GM23338 (cell line): Measurements from ENCODE around the gene RAI14. TPM values are rescaled to one million over a fixed set of nuclear protein-coding genes. Genes with fewer than 3 reads are reported as not detected.

Experiments used
- ATAC-seq: fragments of 200-7000 bp; cut with Tn5 transposase; 3 replicates; pipeline ENCODE4 v1.9.1; 2020
- DNase-seq: peaks from one replicate; pipeline ENCODE4 v3.0.0-alpha.2; 2015; ENCODE audit warnings: low spot score
- H2AFZ ChIP-seq: fragments of 200-600 bp; sonication (generic); 2 replicates; pipeline ENCODE4 v1.8.0; 2016; ENCODE audit warnings: antibody characterized with exemption, mild to moderate bottlenecking, moderate library complexity
- H3F3A ChIP-seq: fragments of 200-600 bp; sonication (generic); replicated peaks from 2 replicates; pipeline ENCODE4 v1.8.0; 2017; ENCODE audit warnings: antibody characterized with exemption, mixed run types, low read depth
- H3K27ac ChIP-seq: fragments of 200-600 bp; sonication (generic); 2 replicates; pipeline ENCODE4 v1.6.1; 2016; ENCODE audit warnings: low read depth
- H3K27me3 ChIP-seq: fragments of 200-600 bp; sonication (generic); 2 replicates; pipeline ENCODE4 v1.8.0; 2016; ENCODE audit warnings: mild to moderate bottlenecking, mixed run types, moderate library complexity; ENCODE audit not compliant: insufficient read depth
- H3K36me3 ChIP-seq: fragments of 200-600 bp; sonication (generic); 2 replicates; pipeline ENCODE4 v1.8.0; 2016; ENCODE audit warnings: mild to moderate bottlenecking; ENCODE audit not compliant: insufficient read depth
- H3K4me1 ChIP-seq: fragments of 200-600 bp; sonication (generic); 2 replicates; pipeline ENCODE4 v1.8.0; 2016; ENCODE audit warnings: mild to moderate bottlenecking, moderate library complexity; ENCODE audit not compliant: insufficient read depth
- H3K4me2 ChIP-seq: fragments of 200-600 bp; sonication (generic); 2 replicates; pipeline ENCODE4 v1.7.1; 2017; ENCODE audit warnings: mixed run types
- H3K4me3 ChIP-seq: fragments of 200-600 bp; sonication (generic); 2 replicates; pipeline ENCODE4 v1.6.1; 2016; ENCODE audit warnings: mixed run types
- H3K79me2 ChIP-seq: fragments of 200-600 bp; sonication (generic); replicated peaks from 2 replicates; pipeline ENCODE4 v1.8.0; 2017; ENCODE audit warnings: mild to moderate bottlenecking; ENCODE audit not compliant: insufficient read depth
- H3K9me2 ChIP-seq: fragments of 200-600 bp; sonication (generic); 2 replicates; pipeline ENCODE4 v1.8.0; 2017; ENCODE audit not compliant: insufficient read depth
- H4K20me1 ChIP-seq: fragments of 200-600 bp; sonication (generic); replicated peaks from 2 replicates; pipeline ENCODE4 v1.8.0; 2017; ENCODE audit warnings: mild to moderate bottlenecking; ENCODE audit not compliant: insufficient read depth
- H3K27ac Mint-ChIP-seq: 2 replicates; pipeline ENCODE4 v1.8.0; 2020; ENCODE audit warnings: inconsistent platforms, mild to moderate bottlenecking, moderate library complexity, mixed read lengths
- H3K27me3 Mint-ChIP-seq: 3 replicates; pipeline ENCODE4 v1.8.0; 2022; ENCODE audit warnings: low read depth, mild to moderate bottlenecking, moderate library complexity, mixed read lengths, inconsistent platforms; ENCODE audit not compliant: insufficient read depth, poor library complexity
- H3K36me3 Mint-ChIP-seq: 3 replicates; pipeline ENCODE4 v1.8.0; 2021; ENCODE audit warnings: low read depth, mild to moderate bottlenecking, inconsistent platforms, moderate library complexity, mixed read lengths
- H3K4me1 Mint-ChIP-seq: 3 replicates; pipeline ENCODE4 v1.8.0; 2020; ENCODE audit warnings: mild to moderate bottlenecking, inconsistent platforms, mixed read lengths
- H3K4me3 Mint-ChIP-seq: 3 replicates; pipeline ENCODE4 v1.8.0; 2021; ENCODE audit warnings: moderate library complexity, mild to moderate bottlenecking, inconsistent platforms, mixed read lengths
- H3K9me3 Mint-ChIP-seq: 3 replicates; pipeline ENCODE4 v1.8.0; 2020; ENCODE audit warnings: moderate library complexity, mild to moderate bottlenecking, inconsistent platforms, mixed read lengths
- CREB1 ChIP-seq: fragments of 250-450 bp; sonication (Bioruptor Pico); IDR thresholded peaks from 2 replicates; pipeline ENCODE4 v1.5.0; 2020; ENCODE audit warnings: low read depth, mild to moderate bottlenecking, moderate library complexity
- EZH2 ChIP-seq: fragments of 200-600 bp; sonication (generic); IDR thresholded peaks from one replicate; pipeline ENCODE4 v1.8.0; 2017; ENCODE audit warnings: antibody characterized with exemption, mild to moderate bottlenecking, low read depth; ENCODE audit not compliant: unreplicated experiment
- EZH2phosphoT487 ChIP-seq: fragments of 200-600 bp; sonication (generic); IDR thresholded peaks from one replicate; pipeline ENCODE4 v1.8.1; 2018; ENCODE audit warnings: antibody characterized with exemption; ENCODE audit not compliant: unreplicated experiment
- JUNB ChIP-seq: IDR thresholded peaks from one replicate; pipeline ENCODE4 v1.6.1; 2016; ENCODE audit warnings: antibody characterized with exemption; ENCODE audit not compliant: unreplicated experiment
- NANOG ChIP-seq: IDR thresholded peaks from 2 replicates; pipeline ENCODE4 v1.6.1; 2016; ENCODE audit warnings: antibody characterized with exemption, borderline replicate concordance
- POLR2AphosphoS5 ChIP-seq: IDR thresholded peaks from 2 replicates; pipeline ENCODE4 v1.6.1; 2016; ENCODE audit warnings: antibody characterized with exemption, low read depth
- STAT1 ChIP-seq: IDR thresholded peaks from one replicate; pipeline ENCODE4 v1.6.1; 2016; ENCODE audit warnings: antibody characterized with exemption; ENCODE audit not compliant: unreplicated experiment
- ZNF114 ChIP-seq: fragments of 250-450 bp; sonication (Bioruptor Pico); IDR thresholded peaks from 2 replicates; pipeline ENCODE4 v1.5.0; 2020; ENCODE audit warnings: mild to moderate bottlenecking, moderate library complexity
- ZNF331 ChIP-seq: fragments of 250-450 bp; sonication (Bioruptor Pico); IDR thresholded peaks from 2 replicates; pipeline ENCODE4 v1.5.0; 2020; ENCODE audit warnings: low read depth, mild to moderate bottlenecking, moderate library complexity
- polyA plus RNA-seq: library from polyadenylated mRNA; unstranded; fragments of >200 nt; fragmentation: Nextera tagmentation; extraction: Ambion mirVana; gene quantifications from 2 replicates; pipeline ENCODE4 v1.2.1, GENCODE V29; 2016
- total RNA-seq: library from RNA; depleted of rRNA; stranded (reverse); fragments of >200 nt; shearing (Covaris generic); gene quantifications from 2 replicates; pipeline ENCODE4 v1.2.3, GENCODE V29; 2014
- TF ChIP-seq, protein P1 (sequence below): fragments of 250-450 bp; sonication (Bioruptor Pico); IDR thresholded peaks from 2 replicates; pipeline ENCODE4 v1.5.0; 2020; ENCODE audit warnings: mild to moderate bottlenecking, moderate library complexity
- TF ChIP-seq, protein P2 (sequence below): IDR thresholded peaks from 2 replicates; pipeline ENCODE4 v1.6.1; 2016; ENCODE audit warnings: antibody characterized with exemption
- TF ChIP-seq, protein P3 (sequence below), 2 experiments: fragments of 200-600 bp in 1 of 2; sonication (generic) in 1 of 2; conservative IDR thresholded peaks; 2 replicates each; pipeline versions ENCODE4 v1.5.1 to v1.6.1; 2016 to 2017; ENCODE audit warnings: antibody characterized with exemption in 2 of 2, low read depth in 2 of 2, mild to moderate bottlenecking in 2 of 2, moderate library complexity in 1 of 2
- TF ChIP-seq, protein P4 (sequence below): IDR thresholded peaks from one replicate; pipeline ENCODE4 v1.6.1; 2018; ENCODE audit warnings: antibody characterized with exemption; ENCODE audit not compliant: unreplicated experiment

The RAI14 gene
- total and polyA plus RNA-seq, 2 experiments from 2014 or later: 58.8 to 95.8 TPM

DNA sequence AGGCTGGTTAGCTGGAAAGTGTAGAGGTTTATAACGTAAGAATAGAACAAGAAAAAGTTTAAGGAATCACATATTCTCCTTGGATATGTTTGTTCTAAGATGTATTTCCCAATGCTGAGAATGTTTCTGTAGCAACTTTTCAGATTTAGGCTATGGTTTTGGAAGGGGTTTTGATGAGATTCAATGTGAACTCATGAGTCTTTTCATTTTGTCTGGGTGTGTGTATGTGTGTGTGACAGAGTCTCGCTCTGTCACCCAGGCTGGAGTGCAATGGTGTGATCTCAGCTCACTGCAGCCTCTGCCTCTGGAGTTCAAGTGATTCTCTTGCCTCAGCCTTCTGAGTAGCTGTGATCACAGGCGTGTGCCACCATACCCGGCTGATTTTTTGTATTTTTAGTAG, 38.6 kb downstream of the RAI14 start:
- DNase-seq (no peak), ATAC-seq (no peak)
- Histone ChIP-seq H3K27ac (peak overlapping the region; percentile 32; the same call in 1 of the 2 replicates), H3F3A (peaks cover 11% of the 10 kb centered on the region; the same call in 1 of the 2 replicates), H4K20me1 (peaks cover 13% of the 10 kb centered on the region), H3K4me1 (peaks cover 56% of the 10 kb centered on the region), H3K36me3 (0 out of 2 replicates have a peak, but pooled peaks cover 4% of the 10 kb centered on the region), H3K4me2 (no peak overlapping the region), H3K9me2 (no peaks in the 10 kb centered on the region), H3K79me2 (peaks cover 96% of the 10 kb centered on the region), H3K4me3 (no peak overlapping the region), H3K27me3 (no peaks in the 10 kb centered on the region), H2AFZ (no peak overlapping the region)
- Mint-ChIP-seq H3K36me3 (peaks cover 30% of the 10 kb centered on the region), H3K27ac (peak overlapping the region; percentile 45), H3K9me3 (no peaks in the 10 kb centered on the region), H3K4me3 (no peak overlapping the region), H3K4me1 (peaks cover 58% of the 10 kb centered on the region), H3K27me3 (peaks cover 8% of the 10 kb centered on the region)
- no peak for TF ChIP-seq ZNF331 (CRISPR knock-in tag)
- no peak for TF ChIP-seq CREB1 (CRISPR knock-in tag)
- TF ChIP-seq NANOG: no peak
- TF ChIP-seq STAT1: no peak
- no peak for TF ChIP-seq EZH2phosphoT487
- TF ChIP-seq, protein P1, sequence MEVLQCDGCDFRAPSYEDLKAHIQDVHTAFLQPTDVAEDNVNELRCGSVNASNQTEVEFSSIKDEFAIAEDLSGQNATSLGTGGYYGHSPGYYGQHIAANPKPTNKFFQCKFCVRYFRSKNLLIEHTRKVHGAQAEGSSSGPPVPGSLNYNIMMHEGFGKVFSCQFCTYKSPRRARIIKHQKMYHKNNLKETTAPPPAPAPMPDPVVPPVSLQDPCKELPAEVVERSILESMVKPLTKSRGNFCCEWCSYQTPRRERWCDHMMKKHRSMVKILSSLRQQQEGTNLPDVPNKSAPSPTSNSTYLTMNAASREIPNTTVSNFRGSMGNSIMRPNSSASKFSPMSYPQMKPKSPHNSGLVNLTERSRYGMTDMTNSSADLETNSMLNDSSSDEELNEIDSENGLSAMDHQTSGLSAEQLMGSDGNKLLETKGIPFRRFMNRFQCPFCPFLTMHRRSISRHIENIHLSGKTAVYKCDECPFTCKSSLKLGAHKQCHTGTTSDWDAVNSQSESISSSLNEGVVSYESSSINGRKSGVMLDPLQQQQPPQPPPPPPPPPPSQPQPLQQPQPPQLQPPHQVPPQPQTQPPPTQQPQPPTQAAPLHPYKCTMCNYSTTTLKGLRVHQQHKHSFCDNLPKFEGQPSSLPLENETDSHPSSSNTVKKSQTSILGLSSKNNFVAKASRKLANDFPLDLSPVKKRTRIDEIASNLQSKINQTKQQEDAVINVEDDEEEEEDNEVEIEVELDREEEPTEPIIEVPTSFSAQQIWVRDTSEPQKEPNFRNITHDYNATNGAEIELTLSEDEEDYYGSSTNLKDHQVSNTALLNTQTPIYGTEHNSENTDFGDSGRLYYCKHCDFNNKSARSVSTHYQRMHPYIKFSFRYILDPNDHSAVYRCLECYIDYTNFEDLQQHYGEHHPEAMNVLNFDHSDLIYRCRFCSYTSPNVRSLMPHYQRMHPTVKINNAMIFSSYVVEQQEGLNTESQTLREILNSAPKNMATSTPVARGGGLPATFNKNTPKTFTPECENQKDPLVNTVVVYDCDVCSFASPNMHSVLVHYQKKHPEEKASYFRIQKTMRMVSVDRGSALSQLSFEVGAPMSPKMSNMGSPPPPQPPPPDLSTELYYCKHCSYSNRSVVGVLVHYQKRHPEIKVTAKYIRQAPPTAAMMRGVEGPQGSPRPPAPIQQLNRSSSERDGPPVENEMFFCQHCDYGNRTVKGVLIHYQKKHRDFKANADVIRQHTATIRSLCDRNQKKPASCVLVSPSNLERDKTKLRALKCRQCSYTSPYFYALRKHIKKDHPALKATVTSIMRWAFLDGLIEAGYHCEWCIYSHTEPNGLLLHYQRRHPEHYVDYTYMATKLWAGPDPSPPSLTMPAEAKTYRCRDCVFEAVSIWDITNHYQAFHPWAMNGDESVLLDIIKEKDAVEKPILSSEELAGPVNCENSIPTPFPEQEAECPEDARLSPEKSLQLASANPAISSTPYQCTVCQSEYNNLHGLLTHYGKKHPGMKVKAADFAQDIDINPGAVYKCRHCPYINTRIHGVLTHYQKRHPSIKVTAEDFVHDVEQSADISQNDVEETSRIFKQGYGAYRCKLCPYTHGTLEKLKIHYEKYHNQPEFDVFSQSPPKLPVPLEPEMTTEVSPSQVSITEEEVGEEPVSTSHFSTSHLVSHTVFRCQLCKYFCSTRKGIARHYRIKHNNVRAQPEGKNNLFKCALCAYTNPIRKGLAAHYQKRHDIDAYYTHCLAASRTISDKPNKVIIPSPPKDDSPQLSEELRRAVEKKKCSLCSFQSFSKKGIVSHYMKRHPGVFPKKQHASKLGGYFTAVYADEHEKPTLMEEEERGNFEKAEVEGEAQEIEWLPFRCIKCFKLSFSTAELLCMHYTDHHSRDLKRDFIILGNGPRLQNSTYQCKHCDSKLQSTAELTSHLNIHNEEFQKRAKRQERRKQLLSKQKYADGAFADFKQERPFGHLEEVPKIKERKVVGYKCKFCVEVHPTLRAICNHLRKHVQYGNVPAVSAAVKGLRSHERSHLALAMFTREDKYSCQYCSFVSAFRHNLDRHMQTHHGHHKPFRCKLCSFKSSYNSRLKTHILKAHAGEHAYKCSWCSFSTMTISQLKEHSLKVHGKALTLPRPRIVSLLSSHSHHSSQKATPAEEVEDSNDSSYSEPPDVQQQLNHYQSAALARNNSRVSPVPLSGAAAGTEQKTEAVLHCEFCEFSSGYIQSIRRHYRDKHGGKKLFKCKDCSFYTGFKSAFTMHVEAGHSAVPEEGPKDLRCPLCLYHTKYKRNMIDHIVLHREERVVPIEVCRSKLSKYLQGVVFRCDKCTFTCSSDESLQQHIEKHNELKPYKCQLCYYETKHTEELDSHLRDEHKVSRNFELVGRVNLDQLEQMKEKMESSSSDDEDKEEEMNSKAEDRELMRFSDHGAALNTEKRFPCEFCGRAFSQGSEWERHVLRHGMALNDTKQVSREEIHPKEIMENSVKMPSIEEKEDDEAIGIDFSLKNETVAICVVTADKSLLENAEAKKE (CRISPR knock-in tag): no peak
- TF ChIP-seq EZH2: no peak
- TF ChIP-seq ZNF114 (CRISPR knock-in tag): no peak
- TF ChIP-seq, protein P2, sequence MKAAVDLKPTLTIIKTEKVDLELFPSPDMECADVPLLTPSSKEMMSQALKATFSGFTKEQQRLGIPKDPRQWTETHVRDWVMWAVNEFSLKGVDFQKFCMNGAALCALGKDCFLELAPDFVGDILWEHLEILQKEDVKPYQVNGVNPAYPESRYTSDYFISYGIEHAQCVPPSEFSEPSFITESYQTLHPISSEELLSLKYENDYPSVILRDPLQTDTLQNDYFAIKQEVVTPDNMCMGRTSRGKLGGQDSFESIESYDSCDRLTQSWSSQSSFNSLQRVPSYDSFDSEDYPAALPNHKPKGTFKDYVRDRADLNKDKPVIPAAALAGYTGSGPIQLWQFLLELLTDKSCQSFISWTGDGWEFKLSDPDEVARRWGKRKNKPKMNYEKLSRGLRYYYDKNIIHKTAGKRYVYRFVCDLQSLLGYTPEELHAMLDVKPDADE: no peak
- no peak for TF ChIP-seq POLR2AphosphoS5
- TF ChIP-seq, protein P3, sequence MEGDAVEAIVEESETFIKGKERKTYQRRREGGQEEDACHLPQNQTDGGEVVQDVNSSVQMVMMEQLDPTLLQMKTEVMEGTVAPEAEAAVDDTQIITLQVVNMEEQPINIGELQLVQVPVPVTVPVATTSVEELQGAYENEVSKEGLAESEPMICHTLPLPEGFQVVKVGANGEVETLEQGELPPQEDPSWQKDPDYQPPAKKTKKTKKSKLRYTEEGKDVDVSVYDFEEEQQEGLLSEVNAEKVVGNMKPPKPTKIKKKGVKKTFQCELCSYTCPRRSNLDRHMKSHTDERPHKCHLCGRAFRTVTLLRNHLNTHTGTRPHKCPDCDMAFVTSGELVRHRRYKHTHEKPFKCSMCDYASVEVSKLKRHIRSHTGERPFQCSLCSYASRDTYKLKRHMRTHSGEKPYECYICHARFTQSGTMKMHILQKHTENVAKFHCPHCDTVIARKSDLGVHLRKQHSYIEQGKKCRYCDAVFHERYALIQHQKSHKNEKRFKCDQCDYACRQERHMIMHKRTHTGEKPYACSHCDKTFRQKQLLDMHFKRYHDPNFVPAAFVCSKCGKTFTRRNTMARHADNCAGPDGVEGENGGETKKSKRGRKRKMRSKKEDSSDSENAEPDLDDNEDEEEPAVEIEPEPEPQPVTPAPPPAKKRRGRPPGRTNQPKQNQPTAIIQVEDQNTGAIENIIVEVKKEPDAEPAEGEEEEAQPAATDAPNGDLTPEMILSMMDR (conservative IDR thresholded peaks at IDR 0.05; ENCODE audit: low read depth in 2 of 2): no peak
- TF ChIP-seq, protein P4, sequence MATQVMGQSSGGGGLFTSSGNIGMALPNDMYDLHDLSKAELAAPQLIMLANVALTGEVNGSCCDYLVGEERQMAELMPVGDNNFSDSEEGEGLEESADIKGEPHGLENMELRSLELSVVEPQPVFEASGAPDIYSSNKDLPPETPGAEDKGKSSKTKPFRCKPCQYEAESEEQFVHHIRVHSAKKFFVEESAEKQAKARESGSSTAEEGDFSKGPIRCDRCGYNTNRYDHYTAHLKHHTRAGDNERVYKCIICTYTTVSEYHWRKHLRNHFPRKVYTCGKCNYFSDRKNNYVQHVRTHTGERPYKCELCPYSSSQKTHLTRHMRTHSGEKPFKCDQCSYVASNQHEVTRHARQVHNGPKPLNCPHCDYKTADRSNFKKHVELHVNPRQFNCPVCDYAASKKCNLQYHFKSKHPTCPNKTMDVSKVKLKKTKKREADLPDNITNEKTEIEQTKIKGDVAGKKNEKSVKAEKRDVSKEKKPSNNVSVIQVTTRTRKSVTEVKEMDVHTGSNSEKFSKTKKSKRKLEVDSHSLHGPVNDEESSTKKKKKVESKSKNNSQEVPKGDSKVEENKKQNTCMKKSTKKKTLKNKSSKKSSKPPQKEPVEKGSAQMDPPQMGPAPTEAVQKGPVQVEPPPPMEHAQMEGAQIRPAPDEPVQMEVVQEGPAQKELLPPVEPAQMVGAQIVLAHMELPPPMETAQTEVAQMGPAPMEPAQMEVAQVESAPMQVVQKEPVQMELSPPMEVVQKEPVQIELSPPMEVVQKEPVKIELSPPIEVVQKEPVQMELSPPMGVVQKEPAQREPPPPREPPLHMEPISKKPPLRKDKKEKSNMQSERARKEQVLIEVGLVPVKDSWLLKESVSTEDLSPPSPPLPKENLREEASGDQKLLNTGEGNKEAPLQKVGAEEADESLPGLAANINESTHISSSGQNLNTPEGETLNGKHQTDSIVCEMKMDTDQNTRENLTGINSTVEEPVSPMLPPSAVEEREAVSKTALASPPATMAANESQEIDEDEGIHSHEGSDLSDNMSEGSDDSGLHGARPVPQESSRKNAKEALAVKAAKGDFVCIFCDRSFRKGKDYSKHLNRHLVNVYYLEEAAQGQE: no peak
- TF ChIP-seq JUNB: no peak
